Spleen (tissue), 11 donors: ENCODE results near the gene SCN11A. TPM values are rescaled to one million over a fixed set of nuclear protein-coding genes. Genes with fewer than 3 reads are reported as not detected.

Source experiments
- DNase-seq: peaks from one replicate; pipeline ENCODE4 v3.0.0-alpha.2; 2020
- H3K27ac ChIP-seq, 8 donors: fragments of 200-600 bp; sonication (generic) in 7 of 8; 1 replicate in 4 of 8; 2 replicates in 4 of 8; pipeline versions ENCODE4 v1.5.0 to v1.8.0; 2016 to 2021; ENCODE audit warnings: inconsistent platforms in 4 of 8, mild to moderate bottlenecking in 4 of 8, moderate library complexity in 1 of 8
- H3K27me3 ChIP-seq, 7 donors: fragments of 200-600 bp; sonication (generic) in 6 of 7; replicated peaks in 1 of 7; 1 replicate in 4 of 7; 2 replicates in 3 of 7; pipeline versions ENCODE4 v1.5.0 to v1.8.0; 2016 to 2021; ENCODE audit warnings: inconsistent platforms in 3 of 7, mild to moderate bottlenecking in 1 of 7
- H3K36me3 ChIP-seq, 6 donors: fragments of 200-600 bp; sonication (generic) in 5 of 6; 1 replicate in 4 of 6; 2 replicates in 2 of 6; pipeline versions ENCODE4 v1.5.0 to v1.8.0; 2016 to 2021; ENCODE audit warnings: inconsistent platforms in 2 of 6
- H3K4me1 ChIP-seq, 6 donors: fragments of 200-600 bp; sonication (generic) in 5 of 6; 1 replicate in 3 of 6; 2 replicates in 3 of 6; pipeline versions ENCODE4 v1.5.0 to v1.8.0; 2016 to 2021; ENCODE audit warnings: inconsistent platforms in 3 of 6
- H3K4me3 ChIP-seq, 8 donors: fragments of 200-600 bp; sonication (generic) in 7 of 8; 1 replicate in 4 of 8; 2 replicates in 4 of 8; pipeline versions ENCODE4 v1.5.0 to v1.8.0; 2016 to 2021; ENCODE audit warnings: inconsistent platforms in 4 of 8, mild to moderate bottlenecking in 4 of 8, moderate library complexity in 2 of 8
- H3K9me3 ChIP-seq, 8 donors: fragments of 200-600 bp; sonication (generic) in 7 of 8; 1 replicate in 4 of 8; 2 replicates in 4 of 8; pipeline versions ENCODE4 v1.5.0 to v1.8.0; 2016 to 2021; ENCODE audit warnings: inconsistent platforms in 4 of 8
- POLR2A ChIP-seq, 3 donors: fragments of 450-650 bp; IDR thresholded peaks; one replicate each; pipeline ENCODE4 v1.5.1; 2017; ENCODE audit warnings: antibody characterized with exemption in 3 of 3, mild to moderate bottlenecking in 1 of 3
- POLR2AphosphoS5 ChIP-seq, 3 donors: sonication (generic); formaldehyde crosslinking; IDR thresholded peaks; one replicate each; pipeline ENCODE4 v1.5.1; 2017; ENCODE audit warnings: antibody characterized with exemption in 3 of 3
- WGBS, 5 donors: extraction: QIAGEN DNeasy Blood & Tissue Kit in 3 of 5; methylation state at CpG; one replicate each; pipeline versions ENCODE4 v1.1.5 to v1.1.7; 2013 to 2018; 5-methylcytosine and 5-hydroxymethylcytosine counted together
- intact Hi-C: fragments of 100-400 bp; cut with DNase I; formaldehyde crosslinking; loops from one replicate; pipeline ENCODE4 v1.15.0; 2023; ENCODE audit warnings: low total_unique reads
- polyA plus RNA-seq, 3 donors: library from polyadenylated mRNA; stranded (reverse); fragments of 200-250 nt; gene quantifications; one replicate each; pipeline ENCODE4 v1.2.1, GENCODE V29; 2013
- total RNA-seq, 7 donors: library from RNA; depleted of rRNA in 3 of 7; stranded (reverse); fragments of >200 nt in 3 of 7; fragmentation: NEBNext Ultra II Directional in 4 of 7; extraction: Animal tissue kit (Norgen Biotek cat#: 25700) in 4 of 7; gene quantifications; one replicate each; pipeline versions ENCODE4 v1.1.0 to v1.2.1, GENCODE V29; 2016 to 2021
- TF ChIP-seq, protein P1 (sequence below), 11 experiments: fragments of 200-600 bp in 7 of 11; fragments of 450-650 bp in 4 of 11; sonication (generic) in 4 of 11; IDR thresholded peaks in 8 of 11; conservative IDR thresholded peaks in 3 of 11; 1 replicate in 7 of 11; 2 replicates in 4 of 11; pipeline versions ENCODE4 v1.4.0 to v1.8.0; 2016 to 2021; ENCODE audit warnings: antibody characterized with exemption in 11 of 11, inconsistent platforms in 4 of 11, mild to moderate bottlenecking in 1 of 11
- donor health status: healthy with polysubstance abuse.
- donor health status: DM: no; HTN: no; CAD: no; lungs with moderate emphysema.
- donor health status: DM: no; HTN: no; CAD: no.
- donor health status: Bipolar disorder and iron deficiency.
- donor health status: healthy.
- donor health status: DM: no; HTN: no; CAD: no.
- donor health status: DM: yes; HTN: yes; CAD: no.

Gene SCN11A
- total and polyA plus RNA-seq, 10 donors, result 0.26 to 6.0 (median 2.5) TPM

DNA sequence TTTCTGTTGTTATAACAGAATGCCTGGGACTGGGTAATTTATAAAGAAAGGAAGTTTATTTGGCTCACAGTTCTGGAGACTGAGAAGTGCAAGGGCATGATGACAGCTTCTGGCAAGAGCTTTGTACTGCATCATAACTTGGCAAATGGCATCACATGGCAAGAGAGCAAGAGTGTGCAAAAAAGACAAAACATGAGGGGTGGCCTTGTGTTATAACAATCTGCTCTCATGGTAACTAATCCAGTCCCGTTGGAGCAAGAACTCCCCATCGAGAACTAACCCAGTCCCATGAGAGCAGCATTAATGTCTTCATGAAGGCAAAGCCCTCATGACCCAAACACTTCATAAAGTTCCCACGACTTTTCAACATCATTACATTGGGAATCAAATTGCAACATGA lies 23.2 kb downstream of the SCN11A start:
- Histone ChIP-seq H3K36me3 (no peaks in the 10 kb centered on the region), H3K27ac (no peak overlapping the region), H3K4me3 (no peak overlapping the region), H3K9me3 (no peaks in the 10 kb centered on the region), H3K4me1 (no peaks in the 10 kb centered on the region), H3K27me3 (no peaks in the 10 kb centered on the region)
- 75 to 90% (median 79%) methylated on average over 3 of the region's 3 CpGs for WGBS, 5 donors
- intact Hi-C loops, result no loop called here
- TF ChIP-seq POLR2A (IDR thresholded peaks at IDR 0.05) (no peak), POLR2AphosphoS5 (IDR thresholded peaks at IDR 0.05) (no peak)
- TF ChIP-seq, protein P1, sequence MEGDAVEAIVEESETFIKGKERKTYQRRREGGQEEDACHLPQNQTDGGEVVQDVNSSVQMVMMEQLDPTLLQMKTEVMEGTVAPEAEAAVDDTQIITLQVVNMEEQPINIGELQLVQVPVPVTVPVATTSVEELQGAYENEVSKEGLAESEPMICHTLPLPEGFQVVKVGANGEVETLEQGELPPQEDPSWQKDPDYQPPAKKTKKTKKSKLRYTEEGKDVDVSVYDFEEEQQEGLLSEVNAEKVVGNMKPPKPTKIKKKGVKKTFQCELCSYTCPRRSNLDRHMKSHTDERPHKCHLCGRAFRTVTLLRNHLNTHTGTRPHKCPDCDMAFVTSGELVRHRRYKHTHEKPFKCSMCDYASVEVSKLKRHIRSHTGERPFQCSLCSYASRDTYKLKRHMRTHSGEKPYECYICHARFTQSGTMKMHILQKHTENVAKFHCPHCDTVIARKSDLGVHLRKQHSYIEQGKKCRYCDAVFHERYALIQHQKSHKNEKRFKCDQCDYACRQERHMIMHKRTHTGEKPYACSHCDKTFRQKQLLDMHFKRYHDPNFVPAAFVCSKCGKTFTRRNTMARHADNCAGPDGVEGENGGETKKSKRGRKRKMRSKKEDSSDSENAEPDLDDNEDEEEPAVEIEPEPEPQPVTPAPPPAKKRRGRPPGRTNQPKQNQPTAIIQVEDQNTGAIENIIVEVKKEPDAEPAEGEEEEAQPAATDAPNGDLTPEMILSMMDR (IDR thresholded peaks at IDR 0.05 in 8 of 11, conservative IDR thresholded peaks at IDR 0.05 in 3 of 11), result no peak
- DNase-seq, result no peak

DNA sequence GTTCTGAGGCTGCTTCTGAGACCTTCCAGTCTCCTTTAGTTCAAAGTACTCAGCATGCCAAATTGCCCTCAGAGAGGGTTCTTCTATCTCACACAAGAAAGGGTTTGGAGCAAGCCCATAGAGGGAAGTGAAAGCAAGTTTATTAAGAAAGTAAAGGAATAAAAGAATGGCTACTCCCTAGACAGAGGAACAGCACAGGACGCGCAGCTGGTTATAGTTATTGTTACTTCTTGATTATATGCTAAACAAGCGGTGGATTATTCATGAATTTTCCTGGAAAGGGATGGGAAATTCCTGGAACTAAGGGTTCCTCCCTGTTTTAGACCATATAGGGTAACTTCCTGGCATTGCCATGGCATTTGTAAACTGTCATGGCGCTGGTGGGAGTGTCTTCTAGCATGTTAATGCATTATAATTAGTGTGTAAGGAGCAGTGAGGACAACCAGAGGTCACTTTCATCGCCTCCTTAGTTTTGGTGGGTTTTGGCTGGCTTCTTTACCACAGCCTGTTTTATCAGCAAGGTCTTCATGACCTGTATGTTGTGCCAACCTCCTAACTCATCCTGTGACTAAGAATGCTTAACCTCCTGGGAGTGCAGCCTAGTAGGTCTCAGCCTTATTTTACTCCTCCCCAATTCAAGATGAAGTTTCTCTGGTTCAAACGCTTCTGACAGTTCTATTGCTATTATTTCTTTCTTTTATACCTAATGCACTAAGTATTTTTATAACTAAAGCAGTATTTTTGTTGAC lies 26.3 kb downstream of the SCN11A start:
- H3K27ac ChIP-seq, result no peak overlapping the region
- no peaks in the 10 kb centered on the region for H3K27me3 ChIP-seq
- TF ChIP-seq, protein P1 (IDR thresholded peaks at IDR 0.05 in 8 of 11, conservative IDR thresholded peaks at IDR 0.05 in 3 of 11), result no peak
- TF ChIP-seq POLR2A (IDR thresholded peaks at IDR 0.05) (no peak), POLR2AphosphoS5 (IDR thresholded peaks at IDR 0.05) (no peak)
- intact Hi-C loops, result no loop called here
- 69 to 90% (median 83%) methylated on average over 6 of the region's 6 CpGs for WGBS, 5 donors
- H3K4me3 ChIP-seq, result no peak overlapping the region
- H3K4me1 ChIP-seq, result no peaks in the 10 kb centered on the region
- H3K36me3 ChIP-seq, result no peaks in the 10 kb centered on the region
- no peaks in the 10 kb centered on the region for H3K9me3 ChIP-seq
- no peak for DNase-seq

DNA sequence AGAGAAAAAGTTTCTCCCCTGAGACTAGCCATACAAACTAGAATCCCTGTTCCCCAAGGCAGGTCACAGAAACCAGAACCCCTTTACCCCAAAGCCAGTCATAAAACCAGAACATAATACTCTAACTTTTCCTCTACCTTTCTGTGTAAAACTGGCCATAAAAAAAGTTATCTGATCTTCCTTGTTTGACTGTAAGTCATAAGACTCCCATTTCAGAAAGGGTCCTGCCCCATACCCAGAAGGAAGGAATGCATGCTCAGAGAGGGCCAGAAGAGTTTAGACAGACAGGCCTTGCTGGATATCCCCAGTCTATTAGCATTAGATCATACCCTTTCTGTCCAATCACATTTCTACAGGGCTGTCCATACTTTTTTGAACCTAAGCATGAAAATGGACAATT lies 27.2 kb downstream of the SCN11A start:
- no peak for DNase-seq
- H3K27ac ChIP-seq, result no peak overlapping the region
- no peaks in the 10 kb centered on the region for H3K4me1 ChIP-seq
- no peaks in the 10 kb centered on the region for H3K9me3 ChIP-seq
- TF ChIP-seq POLR2AphosphoS5 (IDR thresholded peaks at IDR 0.05) (no peak), POLR2A (IDR thresholded peaks at IDR 0.05) (no peak)
- TF ChIP-seq, protein P1 (IDR thresholded peaks at IDR 0.05 in 8 of 11, conservative IDR thresholded peaks at IDR 0.05 in 3 of 11), result no peak
- H3K36me3 ChIP-seq, result no peaks in the 10 kb centered on the region
- H3K27me3 ChIP-seq, result no peaks in the 10 kb centered on the region
- no peak overlapping the region for H3K4me3 ChIP-seq
- intact Hi-C loops, result no loop called here

DNA sequence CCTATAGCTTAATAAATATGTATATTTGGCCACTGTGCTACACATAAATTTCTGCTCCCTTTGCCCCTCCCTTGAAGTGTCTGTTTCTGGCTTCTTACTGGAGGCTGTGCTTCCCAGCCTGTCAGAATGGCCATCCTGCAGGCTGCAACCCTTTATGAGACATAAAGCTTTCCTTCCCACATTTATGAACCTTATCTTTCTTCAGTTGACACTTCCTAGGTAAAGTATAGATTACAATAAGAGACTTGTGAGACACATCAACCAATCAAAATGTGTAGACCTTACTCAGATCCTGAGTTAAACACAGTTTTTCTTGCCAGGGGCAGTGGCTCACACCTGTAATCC lies 29.5 kb downstream of the SCN11A start:
- Histone ChIP-seq H3K9me3 (no peaks in the 10 kb centered on the region), H3K4me1 (no peaks in the 10 kb centered on the region), H3K36me3 (no peaks in the 10 kb centered on the region), H3K4me3 (no peak overlapping the region), H3K27me3 (peaks cover 0 to 8% (median 0%) of the 10 kb centered on the region in 7 donors), H3K27ac (no peak overlapping the region)
- TF ChIP-seq POLR2AphosphoS5 (IDR thresholded peaks at IDR 0.05), result no peak
- no peak for TF ChIP-seq POLR2A (IDR thresholded peaks at IDR 0.05)
- TF ChIP-seq, protein P1 (IDR thresholded peaks at IDR 0.05 in 8 of 11, conservative IDR thresholded peaks at IDR 0.05 in 3 of 11), result no peak
- DNase-seq, result no peak
- intact Hi-C loops, result no loop called here
